Measurements from ENCODE around the gene ACE.

The ACE gene

DNA sequence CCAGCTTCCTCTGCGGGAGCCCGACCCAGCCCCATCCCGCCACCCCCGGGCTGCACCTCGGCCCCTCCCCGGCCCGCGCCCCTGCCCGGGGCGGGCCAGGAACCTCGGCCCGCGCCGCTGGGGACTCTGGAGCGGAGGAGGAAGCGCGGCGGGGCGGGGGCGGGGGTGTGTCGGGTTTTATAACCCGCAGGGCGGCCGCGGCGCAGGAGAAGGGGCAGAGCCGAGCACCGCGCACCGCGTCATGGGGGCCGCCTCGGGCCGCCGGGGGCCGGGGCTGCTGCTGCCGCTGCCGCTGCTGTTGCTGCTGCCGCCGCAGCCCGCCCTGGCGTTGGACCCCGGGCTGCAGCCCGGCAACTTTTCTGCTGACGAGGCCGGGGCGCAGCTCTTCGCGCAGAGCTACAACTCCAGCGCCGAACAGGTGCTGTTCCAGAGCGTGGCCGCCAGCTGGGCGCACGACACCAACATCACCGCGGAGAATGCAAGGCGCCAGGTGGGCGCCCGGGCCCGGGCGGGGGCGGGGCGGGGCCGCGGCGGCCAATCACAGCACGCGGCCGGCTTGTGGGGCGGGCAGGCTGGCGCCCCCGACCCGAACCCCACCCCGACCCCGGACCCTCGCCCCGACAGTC lies at the start of gene ACE:
ACE (plus strand) TSS at position 208 of the 626 bp plus-strand sequence; CDS start at position 242, 34 bp downstream.
- DNase-seq (ENCODE audit: low spot score) = peak; percentile 72
- no peak for FAIRE-seq

GRCh38 chr17:63429766-63430165 lies 47.1 kb upstream of the ACE start:
- DNase-seq (ENCODE audit: low spot score) (no peak), FAIRE-seq (no peak)

- FAIRE-seq = no peak
- no peak for DNase-seq (ENCODE audit: low spot score)
Measured at GRCh38 chr17:63430223-63430622, 46.6 kb upstream of the ACE start.

- no peak for DNase-seq (ENCODE audit: low spot score)
- FAIRE-seq = no peak
Measured at GRCh38 chr17:63431618-63431938, 45.3 kb upstream of the ACE start.

DNA sequence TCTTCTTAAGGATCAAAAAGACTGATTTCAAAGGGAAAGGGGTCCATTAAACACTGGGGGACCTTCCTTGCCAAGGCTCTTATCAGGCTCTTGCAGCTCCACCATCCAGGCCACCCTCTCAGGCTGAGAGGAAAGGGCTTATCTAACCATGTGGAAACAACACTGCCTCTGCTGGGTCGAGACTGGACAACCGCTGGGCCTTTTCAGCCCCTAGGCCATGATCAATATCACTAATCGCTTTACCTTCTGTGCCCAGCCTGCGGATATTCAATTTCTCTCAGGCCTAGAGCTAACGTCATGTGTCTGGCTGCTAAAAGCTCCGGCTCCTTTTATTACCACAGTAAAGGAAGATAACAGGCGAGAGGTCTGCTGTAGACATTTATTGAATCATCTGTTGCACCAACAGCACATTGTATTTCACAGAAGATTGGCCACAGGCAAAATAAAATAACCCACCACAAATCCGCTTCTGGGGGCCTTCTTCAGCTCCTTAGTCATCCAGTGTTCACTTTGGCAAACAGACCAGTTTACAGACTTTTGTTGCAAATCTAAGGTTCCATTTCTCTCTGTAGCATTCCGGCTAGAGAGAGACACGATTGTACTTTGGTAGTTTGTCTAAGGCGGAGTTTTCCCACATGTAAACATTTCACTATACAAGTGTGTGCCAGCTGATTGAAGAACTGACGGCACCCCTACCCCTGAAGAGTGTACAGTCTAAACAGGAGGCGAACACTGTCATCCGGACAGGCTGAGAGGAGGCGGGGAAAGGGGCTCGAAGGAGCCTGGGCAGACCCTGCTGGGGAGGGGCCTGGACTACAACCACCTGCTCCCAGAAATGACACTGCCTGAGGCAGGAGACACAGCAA lies 44.7 kb upstream of the ACE start:
- DNase-seq (ENCODE audit: low spot score) (no peak), FAIRE-seq (no peak)

DNA sequence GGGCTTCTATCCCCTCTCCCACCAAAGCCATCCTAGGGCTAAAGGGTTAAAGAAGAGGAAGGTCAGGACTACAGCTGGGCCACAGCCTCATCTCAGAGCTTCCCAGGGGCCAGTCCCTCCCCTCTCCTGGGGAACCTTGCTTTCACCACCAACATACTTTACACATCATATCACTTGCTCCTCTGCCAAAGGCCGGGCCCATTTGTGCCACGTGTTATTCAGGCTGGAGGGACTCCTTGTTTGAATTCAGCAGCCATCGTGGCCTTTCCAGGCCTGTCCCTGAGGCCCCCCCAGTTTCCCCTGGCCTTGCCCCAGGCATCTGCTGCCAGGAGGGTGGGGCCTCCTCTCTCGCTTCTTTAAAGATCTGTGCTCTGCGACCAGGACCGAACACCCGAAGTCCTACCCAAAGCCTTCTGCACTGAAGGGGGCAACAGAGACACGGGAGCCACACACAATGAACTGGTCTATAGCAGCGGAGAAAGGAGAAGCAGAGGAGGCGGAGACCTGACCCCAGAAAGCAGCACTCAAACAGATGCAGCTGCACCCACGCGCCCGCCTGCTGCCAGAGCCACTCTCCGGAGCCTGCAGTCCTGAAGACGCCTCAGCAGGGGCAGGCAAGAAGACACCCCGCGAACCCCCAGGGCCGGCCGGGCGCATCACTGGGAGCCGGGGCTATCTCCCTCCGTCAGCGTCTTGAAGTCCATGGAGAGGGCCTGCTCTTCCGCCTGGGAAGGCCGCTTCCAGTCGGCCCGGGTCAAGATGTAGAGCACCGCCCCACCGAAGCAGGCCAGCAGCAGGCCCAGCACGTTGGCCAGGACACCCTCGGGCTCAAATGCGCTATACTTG lies 42.9 kb upstream of the ACE start:
- peak; percentile 58 for DNase-seq (ENCODE audit: low spot score)
- no peak for FAIRE-seq

GRCh38 chr17:63434951-63435571 lies 41.8 kb upstream of the ACE start:
- DNase-seq (ENCODE audit: low spot score) = peak; percentile 92
- peak; percentile 74 for FAIRE-seq

DNA sequence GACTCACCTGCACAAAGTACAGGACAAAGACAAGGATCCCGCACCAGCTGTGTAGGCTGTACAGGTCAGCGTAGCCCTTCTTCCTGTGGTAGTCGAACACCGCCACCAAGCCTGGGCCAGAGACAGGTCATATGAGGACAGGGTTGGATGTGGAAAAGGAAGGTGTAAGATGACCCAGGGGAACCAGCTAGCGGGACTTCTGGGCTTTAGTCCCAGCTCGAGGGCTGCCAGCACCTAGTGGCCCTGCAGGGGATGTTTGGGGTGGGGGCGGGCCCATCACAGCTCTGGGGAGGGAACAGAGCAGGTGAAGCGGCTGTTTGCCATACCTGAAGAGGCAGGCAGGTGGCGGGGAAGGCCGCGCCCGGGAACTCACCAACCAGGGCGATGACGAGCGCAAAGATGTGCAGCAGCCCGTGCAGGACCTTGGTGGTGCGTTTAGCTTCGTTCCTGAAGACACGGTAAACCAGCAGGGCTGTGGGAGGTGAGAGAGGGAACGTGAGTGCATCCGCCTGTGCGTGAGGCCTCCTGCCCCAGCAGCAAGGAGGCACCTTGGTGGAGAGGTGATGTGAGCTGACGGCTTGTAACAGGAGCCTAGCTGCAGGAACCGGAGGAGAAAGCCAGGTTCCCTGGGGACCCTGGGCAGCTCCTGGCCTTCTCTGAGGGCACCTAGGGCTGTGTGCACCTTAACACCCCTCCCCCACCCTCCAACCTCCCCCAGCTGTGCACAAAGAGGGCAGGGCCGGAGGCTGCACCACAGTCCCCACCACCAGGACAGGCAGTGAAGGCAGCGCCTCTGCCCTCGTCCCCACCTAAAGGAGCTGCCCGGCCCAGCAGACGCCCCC lies 41.0 kb upstream of the ACE start:
- DNase-seq (ENCODE audit: low spot score) (peak; percentile 37), FAIRE-seq (peak; percentile 17)

GRCh38 chr17:63436523-63437110 lies 40.2 kb upstream of the ACE start:
- DNase-seq (ENCODE audit: low spot score) (no peak), FAIRE-seq (no peak)

GRCh38 chr17:63437287-63438091 lies 39.4 kb upstream of the ACE start:
- DNase-seq (ENCODE audit: low spot score) = no peak

GRCh38 chr17:63438092-63439051 lies 38.5 kb upstream of the ACE start:
- no peak for DNase-seq (ENCODE audit: low spot score)

More at GRCh38 chr17:63437287-63438091, 39.4 kb upstream of the ACE start:
- no peak for FAIRE-seq

DNA sequence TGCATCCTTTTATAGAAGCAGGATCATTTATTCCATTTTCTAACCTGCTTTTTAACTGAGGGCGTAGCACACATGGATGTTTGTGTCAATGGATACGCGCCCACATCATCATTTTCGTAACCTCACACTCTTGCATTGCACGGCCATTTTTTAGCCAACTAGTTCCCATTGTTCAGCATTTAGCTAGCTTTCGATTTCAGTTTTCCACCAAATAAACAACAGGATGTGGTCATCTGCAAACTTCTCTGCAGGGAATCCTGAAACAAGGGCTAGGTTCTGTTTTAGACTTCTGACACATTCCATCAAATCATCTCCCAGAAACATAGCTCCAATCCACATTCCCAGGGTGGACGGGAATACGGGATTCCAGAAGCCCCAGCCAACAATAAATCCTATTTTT lies 37.2 kb upstream of the ACE start:
- no peak for DNase-seq (ENCODE audit: low spot score)
- FAIRE-seq = peak; percentile 44

More at GRCh38 chr17:63438092-63439051, 38.5 kb upstream of the ACE start:
- no peak for FAIRE-seq

- DNase-seq (ENCODE audit: low spot score) (no peak), FAIRE-seq (no peak)
Measured at GRCh38 chr17:63440127-63440769, 36.6 kb upstream of the ACE start.

- FAIRE-seq (no peak), DNase-seq (ENCODE audit: low spot score) (no peak)
Measured at GRCh38 chr17:63440770-63441335, 36.0 kb upstream of the ACE start.

DNA sequence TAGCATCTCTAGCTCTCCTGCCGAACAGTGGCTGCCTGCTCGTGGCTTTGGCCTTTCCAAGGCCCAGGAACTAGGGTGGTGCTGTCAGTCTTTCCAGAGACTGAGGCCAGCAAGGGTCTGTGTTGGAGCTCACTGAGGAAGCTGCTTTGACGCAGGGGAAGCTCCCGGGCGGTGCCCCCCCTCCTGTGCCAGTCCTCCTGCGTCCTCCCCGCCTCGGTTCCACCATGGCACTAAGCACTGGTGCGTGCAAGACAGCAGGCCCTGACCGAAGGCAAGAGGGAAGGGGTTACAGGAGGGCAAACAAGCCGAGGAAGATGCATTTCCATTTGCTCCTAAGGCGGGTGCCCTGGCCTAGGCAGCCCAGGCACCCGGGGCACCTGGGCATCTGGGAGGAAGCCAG lies 35.2 kb upstream of the ACE start:
- FAIRE-seq (peak; percentile 48), DNase-seq (ENCODE audit: low spot score) (no peak)

- FAIRE-seq = peak; percentile 9
- no peak for DNase-seq (ENCODE audit: low spot score)
Measured at GRCh38 chr17:63442074-63442473, 34.8 kb upstream of the ACE start.

GRCh38 chr17:63442549-63443035 lies 34.3 kb upstream of the ACE start:
- no peak for DNase-seq (ENCODE audit: low spot score)
- no peak for FAIRE-seq
